ENCODE results near the gene CATSPER3.

Gene CATSPER3

GRCh38 chr5:134967607-134968006 lies at the start of gene CATSPER3:
Gene CATSPER3, plus strand, starts transcription at chr5:134967907. Its CDS starts 85 bp downstream, at chr5:134967992.
- no peaks in the 10 kb centered on the region for H3K9me3 ChIP-seq (ENCODE audit: control insufficient read depth, insufficient read depth, low read length)
- no peaks in the 10 kb centered on the region; the same call in 1 of the 2 replicates for H3K36me3 ChIP-seq (ENCODE audit: insufficient read depth, low read length)
- no peak within 1 kb of the TSS for H3K9ac ChIP-seq (ENCODE audit: low read depth, low read length)
- H3K4me1 ChIP-seq (ENCODE audit: insufficient read depth, low read length), result no peaks in the 10 kb centered on the region

GRCh38 chr5:134918861-134919260 lies 48.8 kb upstream of the CATSPER3 start:
- Histone ChIP-seq H3K9me3 (ENCODE audit: control insufficient read depth, insufficient read depth, low read length) (no peaks in the 10 kb centered on the region), H3K36me3 (ENCODE audit: insufficient read depth, low read length) (peaks cover 9% of the 10 kb centered on the region; the same call in 1 of the 2 replicates), H3K9ac (ENCODE audit: low read depth, low read length) (no peak overlapping the region), H3K4me1 (ENCODE audit: insufficient read depth, low read length) (no peaks in the 10 kb centered on the region)

- H3K36me3 ChIP-seq (ENCODE audit: insufficient read depth, low read length), result peaks cover 9% of the 10 kb centered on the region; the same call in 1 of the 2 replicates
- H3K9ac ChIP-seq (ENCODE audit: low read depth, low read length), result no peak overlapping the region
- no peaks in the 10 kb centered on the region for H3K9me3 ChIP-seq (ENCODE audit: control insufficient read depth, insufficient read depth, low read length)
- H3K4me1 ChIP-seq (ENCODE audit: insufficient read depth, low read length), result no peaks in the 10 kb centered on the region
Measured at GRCh38 chr5:134920848-134921575, 46.7 kb upstream of the CATSPER3 start.

GRCh38 chr5:134932508-134932907 lies 35.2 kb upstream of the CATSPER3 start:
- Histone ChIP-seq H3K9ac (ENCODE audit: low read depth, low read length) (no peak overlapping the region), H3K36me3 (ENCODE audit: insufficient read depth, low read length) (no peaks in the 10 kb centered on the region), H3K4me1 (ENCODE audit: insufficient read depth, low read length) (no peaks in the 10 kb centered on the region), H3K9me3 (ENCODE audit: control insufficient read depth, insufficient read depth, low read length) (no peaks in the 10 kb centered on the region)

GRCh38 chr5:134934202-134934601 lies 33.5 kb upstream of the CATSPER3 start:
- H3K4me1 ChIP-seq (ENCODE audit: insufficient read depth, low read length), result no peaks in the 10 kb centered on the region
- H3K36me3 ChIP-seq (ENCODE audit: insufficient read depth, low read length), result no peaks in the 10 kb centered on the region
- H3K9ac ChIP-seq (ENCODE audit: low read depth, low read length), result no peak overlapping the region
- no peaks in the 10 kb centered on the region for H3K9me3 ChIP-seq (ENCODE audit: control insufficient read depth, insufficient read depth, low read length)

GRCh38 chr5:134935711-134936602 lies 31.8 kb upstream of the CATSPER3 start:
- H3K9ac ChIP-seq (ENCODE audit: low read depth, low read length), result no peak overlapping the region
- H3K9me3 ChIP-seq (ENCODE audit: control insufficient read depth, insufficient read depth, low read length), result no peaks in the 10 kb centered on the region
- no peaks in the 10 kb centered on the region for H3K4me1 ChIP-seq (ENCODE audit: insufficient read depth, low read length)
- no peaks in the 10 kb centered on the region; the same call in 1 of the 2 replicates for H3K36me3 ChIP-seq (ENCODE audit: insufficient read depth, low read length)

- H3K9me3 ChIP-seq (ENCODE audit: control insufficient read depth, insufficient read depth, low read length), result no peaks in the 10 kb centered on the region
- no peaks in the 10 kb centered on the region; the same call in 1 of the 2 replicates for H3K36me3 ChIP-seq (ENCODE audit: insufficient read depth, low read length)
- H3K4me1 ChIP-seq (ENCODE audit: insufficient read depth, low read length), result no peaks in the 10 kb centered on the region
- no peak overlapping the region for H3K9ac ChIP-seq (ENCODE audit: low read depth, low read length)
Measured at GRCh38 chr5:134937526-134937925, 30.2 kb upstream of the CATSPER3 start.

GRCh38 chr5:134938030-134938429 lies 29.7 kb upstream of the CATSPER3 start:
- no peaks in the 10 kb centered on the region; the same call in 1 of the 2 replicates for H3K36me3 ChIP-seq (ENCODE audit: insufficient read depth, low read length)
- H3K4me1 ChIP-seq (ENCODE audit: insufficient read depth, low read length), result no peaks in the 10 kb centered on the region
- no peak overlapping the region for H3K9ac ChIP-seq (ENCODE audit: low read depth, low read length)

GRCh38 chr5:134939500-134939899 lies 28.2 kb upstream of the CATSPER3 start:
- H3K4me1 ChIP-seq (ENCODE audit: insufficient read depth, low read length), result no peaks in the 10 kb centered on the region
- H3K9ac ChIP-seq (ENCODE audit: low read depth, low read length), result no peak overlapping the region
- no peaks in the 10 kb centered on the region for H3K9me3 ChIP-seq (ENCODE audit: control insufficient read depth, insufficient read depth, low read length)
- no peaks in the 10 kb centered on the region; the same call in 1 of the 2 replicates for H3K36me3 ChIP-seq (ENCODE audit: insufficient read depth, low read length)

More at GRCh38 chr5:134938030-134938429, 29.7 kb upstream of the CATSPER3 start:
- no peaks in the 10 kb centered on the region for H3K9me3 ChIP-seq (ENCODE audit: control insufficient read depth, insufficient read depth, low read length)

GRCh38 chr5:134943547-134943946 lies 24.2 kb upstream of the CATSPER3 start:
- no peaks in the 10 kb centered on the region; the same call in 1 of the 2 replicates for H3K36me3 ChIP-seq (ENCODE audit: insufficient read depth, low read length)
- H3K4me1 ChIP-seq (ENCODE audit: insufficient read depth, low read length), result no peaks in the 10 kb centered on the region
- H3K9me3 ChIP-seq (ENCODE audit: control insufficient read depth, insufficient read depth, low read length), result no peaks in the 10 kb centered on the region
- H3K9ac ChIP-seq (ENCODE audit: low read depth, low read length), result no peak overlapping the region

GRCh38 chr5:134944630-134945029 lies 23.1 kb upstream of the CATSPER3 start:
- no peaks in the 10 kb centered on the region for H3K4me1 ChIP-seq (ENCODE audit: insufficient read depth, low read length)
- H3K9ac ChIP-seq (ENCODE audit: low read depth, low read length), result no peak overlapping the region
- H3K9me3 ChIP-seq (ENCODE audit: control insufficient read depth, insufficient read depth, low read length), result no peaks in the 10 kb centered on the region
- H3K36me3 ChIP-seq (ENCODE audit: insufficient read depth, low read length), result no peaks in the 10 kb centered on the region

GRCh38 chr5:134945041-134945440 lies 22.7 kb upstream of the CATSPER3 start:
- no peaks in the 10 kb centered on the region for H3K36me3 ChIP-seq (ENCODE audit: insufficient read depth, low read length)
- H3K9me3 ChIP-seq (ENCODE audit: control insufficient read depth, insufficient read depth, low read length), result no peaks in the 10 kb centered on the region
- H3K9ac ChIP-seq (ENCODE audit: low read depth, low read length), result no peak overlapping the region
- H3K4me1 ChIP-seq (ENCODE audit: insufficient read depth, low read length), result no peaks in the 10 kb centered on the region

- peaks cover 2% of the 10 kb centered on the region; the same call in 1 of the 2 replicates for H3K9me3 ChIP-seq (ENCODE audit: control insufficient read depth, insufficient read depth, low read length)
- no peaks in the 10 kb centered on the region for H3K4me1 ChIP-seq (ENCODE audit: insufficient read depth, low read length)
- H3K36me3 ChIP-seq (ENCODE audit: insufficient read depth, low read length), result no peaks in the 10 kb centered on the region
- no peak overlapping the region for H3K9ac ChIP-seq (ENCODE audit: low read depth, low read length)
Measured at GRCh38 chr5:134948911-134949310, 18.8 kb upstream of the CATSPER3 start.

GRCh38 chr5:134949316-134949715 lies 18.4 kb upstream of the CATSPER3 start:
- H3K9me3 ChIP-seq (ENCODE audit: control insufficient read depth, insufficient read depth, low read length), result peaks cover 5% of the 10 kb centered on the region; the same call in 1 of the 2 replicates
- H3K4me1 ChIP-seq (ENCODE audit: insufficient read depth, low read length), result no peaks in the 10 kb centered on the region
- no peaks in the 10 kb centered on the region for H3K36me3 ChIP-seq (ENCODE audit: insufficient read depth, low read length)
- no peak overlapping the region for H3K9ac ChIP-seq (ENCODE audit: low read depth, low read length)
